ENCODE results near the gene RPS29. TPM values are rescaled to one million over a fixed set of nuclear protein-coding genes. Genes with fewer than 3 reads are reported as not detected.

Gene RPS29
- total RNA-seq, 1 donor from 2014 or later: 5,636 TPM

GRCh38 chr14:49574038-49574437 is 12.1 kb downstream of the RPS29 start:
- H3K4me1 Mint-ChIP-seq: no peaks in the 10 kb centered on the region
- Histone ChIP-seq H3K4me1 (no peaks in the 10 kb centered on the region), H3K36me3 (peaks cover 13% of the 10 kb centered on the region), H2AFZ (replicated peaks) (no peak overlapping the region), H3K9me3 (ENCODE audit: low read depth) (no peaks in the 10 kb centered on the region), H3K9ac (no peak overlapping the region), H3K27ac (no peak overlapping the region), H3K4me2 (no peak overlapping the region), H3K27me3 (no peaks in the 10 kb centered on the region), H4K20me1 (ENCODE audit: low read depth) (peaks cover 10% of the 10 kb centered on the region), H3F3A (ENCODE audit: low read depth) (no peaks in the 10 kb centered on the region), H3K79me2 (ENCODE audit: low read depth) (peaks cover 6% of the 10 kb centered on the region), H3K4me3 (no peak overlapping the region)
- no peak overlapping the region for H3K4me3 Mint-ChIP-seq
- H3K36me3 Mint-ChIP-seq: peaks cover 50% of the 10 kb centered on the region
- no peak for DNase-seq (ENCODE audit: low spot score)
- H3K27me3 Mint-ChIP-seq (ENCODE audit: insufficient read depth, low read depth): no peaks in the 10 kb centered on the region
- H3K9me3 Mint-ChIP-seq: peaks cover 2% of the 10 kb centered on the region
- TF ChIP-seq EZH2 (IDR thresholded peaks at IDR 0.05): no peak
- TF ChIP-seq, protein P1, sequence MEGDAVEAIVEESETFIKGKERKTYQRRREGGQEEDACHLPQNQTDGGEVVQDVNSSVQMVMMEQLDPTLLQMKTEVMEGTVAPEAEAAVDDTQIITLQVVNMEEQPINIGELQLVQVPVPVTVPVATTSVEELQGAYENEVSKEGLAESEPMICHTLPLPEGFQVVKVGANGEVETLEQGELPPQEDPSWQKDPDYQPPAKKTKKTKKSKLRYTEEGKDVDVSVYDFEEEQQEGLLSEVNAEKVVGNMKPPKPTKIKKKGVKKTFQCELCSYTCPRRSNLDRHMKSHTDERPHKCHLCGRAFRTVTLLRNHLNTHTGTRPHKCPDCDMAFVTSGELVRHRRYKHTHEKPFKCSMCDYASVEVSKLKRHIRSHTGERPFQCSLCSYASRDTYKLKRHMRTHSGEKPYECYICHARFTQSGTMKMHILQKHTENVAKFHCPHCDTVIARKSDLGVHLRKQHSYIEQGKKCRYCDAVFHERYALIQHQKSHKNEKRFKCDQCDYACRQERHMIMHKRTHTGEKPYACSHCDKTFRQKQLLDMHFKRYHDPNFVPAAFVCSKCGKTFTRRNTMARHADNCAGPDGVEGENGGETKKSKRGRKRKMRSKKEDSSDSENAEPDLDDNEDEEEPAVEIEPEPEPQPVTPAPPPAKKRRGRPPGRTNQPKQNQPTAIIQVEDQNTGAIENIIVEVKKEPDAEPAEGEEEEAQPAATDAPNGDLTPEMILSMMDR (IDR thresholded peaks at IDR 0.05): no peak
- no peak for TF ChIP-seq EZH2phosphoT487 (IDR thresholded peaks at IDR 0.05)
- no peak overlapping the region for H3K27ac Mint-ChIP-seq

DNA sequence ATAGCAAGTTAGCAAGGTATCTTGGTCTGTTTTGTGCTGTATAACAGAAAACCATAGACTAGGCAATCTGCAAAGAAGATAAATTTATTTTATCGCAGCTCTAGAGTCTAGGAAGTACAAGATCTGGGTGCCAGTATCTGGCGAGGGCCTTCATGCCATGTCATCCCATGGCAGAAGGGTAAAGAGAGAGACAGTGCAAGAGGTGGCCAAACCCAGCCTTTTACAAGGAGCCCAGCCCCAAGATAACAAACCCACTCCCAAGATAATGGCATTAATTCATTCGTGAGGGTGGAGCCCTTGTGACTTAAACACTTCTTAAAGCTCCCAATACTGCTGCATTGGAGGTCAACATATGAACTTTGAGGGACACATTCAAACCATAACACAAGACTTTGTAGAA is 16.9 kb downstream of the RPS29 start:
- no peak overlapping the region for H3K27ac ChIP-seq
- no peak for DNase-seq (ENCODE audit: low spot score)
- peaks cover 13% of the 10 kb centered on the region for H3K36me3 ChIP-seq
- Mint-ChIP-seq H3K27me3 (ENCODE audit: insufficient read depth, low read depth) (no peaks in the 10 kb centered on the region), H3K4me3 (no peak overlapping the region), H3K4me1 (no peaks in the 10 kb centered on the region), H3K27ac (no peak overlapping the region), H3K36me3 (peaks cover 26% of the 10 kb centered on the region), H3K9me3 (peaks cover 2% of the 10 kb centered on the region)
- H2AFZ ChIP-seq (replicated peaks): no peak overlapping the region
- H3F3A ChIP-seq (ENCODE audit: low read depth): no peaks in the 10 kb centered on the region
- no peak overlapping the region for H3K9ac ChIP-seq
- H4K20me1 ChIP-seq (ENCODE audit: low read depth): no peaks in the 10 kb centered on the region
- TF ChIP-seq EZH2phosphoT487 (IDR thresholded peaks at IDR 0.05): no peak
- H3K4me3 ChIP-seq: no peak overlapping the region
- H3K4me1 ChIP-seq: no peaks in the 10 kb centered on the region
- no peaks in the 10 kb centered on the region for H3K9me3 ChIP-seq (ENCODE audit: low read depth)
- no peak overlapping the region for H3K4me2 ChIP-seq
- no peaks in the 10 kb centered on the region for H3K79me2 ChIP-seq (ENCODE audit: low read depth)
- no peaks in the 10 kb centered on the region for H3K27me3 ChIP-seq

DNA sequence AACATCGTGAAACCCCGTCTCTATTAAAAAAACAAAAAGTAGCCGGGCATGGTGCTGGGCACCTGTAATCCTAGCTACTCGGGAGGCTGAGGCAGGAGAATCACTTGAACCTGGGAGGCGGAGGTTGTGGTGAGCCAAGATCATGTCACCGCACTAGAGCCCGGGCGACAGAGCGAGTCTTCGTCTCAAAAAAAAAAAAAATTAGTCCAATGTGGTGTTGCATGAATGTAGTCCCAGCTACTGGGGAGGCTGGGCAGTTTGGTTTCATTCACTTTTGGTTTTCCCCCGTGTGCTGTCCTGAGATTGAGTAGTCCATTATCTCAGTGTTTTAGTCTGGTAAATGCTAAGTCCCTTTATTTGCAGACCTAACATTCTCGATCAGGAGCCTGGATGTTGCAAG is 19.5 kb downstream of the RPS29 start:
- Mint-ChIP-seq H3K4me3 (no peak overlapping the region), H3K27me3 (ENCODE audit: insufficient read depth, low read depth) (no peaks in the 10 kb centered on the region), H3K36me3 (peaks cover 8% of the 10 kb centered on the region), H3K9me3 (peaks cover 4% of the 10 kb centered on the region), H3K27ac (no peak overlapping the region), H3K4me1 (no peaks in the 10 kb centered on the region)
- Histone ChIP-seq H3K4me1 (no peaks in the 10 kb centered on the region), H3K79me2 (ENCODE audit: low read depth) (no peaks in the 10 kb centered on the region), H3K4me2 (no peak overlapping the region), H3K27ac (no peak overlapping the region), H3K36me3 (no peaks in the 10 kb centered on the region), H3K27me3 (no peaks in the 10 kb centered on the region), H3K9me3 (ENCODE audit: low read depth) (no peaks in the 10 kb centered on the region), H2AFZ (replicated peaks) (no peak overlapping the region), H3K9ac (no peak overlapping the region), H3K4me3 (no peak overlapping the region), H3F3A (ENCODE audit: low read depth) (no peaks in the 10 kb centered on the region), H4K20me1 (ENCODE audit: low read depth) (no peaks in the 10 kb centered on the region)
- DNase-seq (ENCODE audit: low spot score): no peak
- TF ChIP-seq, protein P1 (IDR thresholded peaks at IDR 0.05): no peak
- TF ChIP-seq EZH2phosphoT487 (IDR thresholded peaks at IDR 0.05) (no peak), EZH2 (IDR thresholded peaks at IDR 0.05) (no peak)

DNA sequence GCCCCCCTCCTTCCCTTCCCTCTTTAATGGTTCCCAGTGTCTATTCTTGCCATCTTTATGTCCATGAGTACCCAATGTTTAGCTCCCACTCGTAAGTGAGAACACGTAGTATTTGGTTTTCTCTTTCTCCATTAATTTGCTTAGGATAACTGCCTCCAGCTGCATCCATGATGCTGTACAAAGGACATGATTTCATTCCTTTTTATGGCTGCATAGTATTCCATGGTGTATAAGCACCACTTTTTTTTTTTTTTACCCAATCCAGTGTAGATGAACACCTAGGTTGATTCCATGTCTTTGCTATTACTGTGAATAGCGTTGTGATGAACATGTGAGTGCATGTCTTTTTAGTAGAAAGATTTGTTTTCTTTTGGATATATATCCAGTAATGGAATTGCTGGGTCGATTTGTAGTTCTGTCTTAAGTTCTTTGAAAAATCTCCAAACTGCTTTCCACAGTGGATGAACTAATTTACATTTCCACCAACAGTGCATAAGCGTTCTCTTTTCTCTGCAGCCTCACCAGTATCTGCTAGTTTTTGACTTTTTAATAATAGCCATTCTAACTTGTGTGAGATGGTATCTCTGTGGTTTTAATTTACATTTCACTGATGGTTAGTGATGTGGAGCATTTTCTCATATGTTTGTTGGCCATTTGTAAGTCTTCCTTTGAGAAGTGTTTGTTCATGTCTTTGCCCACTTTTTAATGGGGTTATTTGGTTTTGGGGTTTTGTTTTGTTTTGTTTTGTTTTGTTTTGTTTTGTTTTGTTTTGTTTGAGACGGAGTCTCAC is 26.0 kb downstream of the RPS29 start:
- Mint-ChIP-seq H3K4me3 (no peak overlapping the region), H3K9me3 (peaks cover 4% of the 10 kb centered on the region), H3K4me1 (peaks cover 3% of the 10 kb centered on the region), H3K36me3 (peaks cover 2% of the 10 kb centered on the region), H3K27ac (no peak overlapping the region), H3K27me3 (ENCODE audit: insufficient read depth, low read depth) (peaks cover 2% of the 10 kb centered on the region)
- Histone ChIP-seq H3K4me1 (no peaks in the 10 kb centered on the region), H2AFZ (replicated peaks) (no peak overlapping the region), H3K79me2 (ENCODE audit: low read depth) (no peaks in the 10 kb centered on the region), H3K27me3 (no peaks in the 10 kb centered on the region), H3K4me3 (no peak overlapping the region), H3K4me2 (no peak overlapping the region), H3F3A (ENCODE audit: low read depth) (no peaks in the 10 kb centered on the region), H3K27ac (no peak overlapping the region), H3K9me3 (ENCODE audit: low read depth) (no peaks in the 10 kb centered on the region), H3K36me3 (no peaks in the 10 kb centered on the region), H4K20me1 (ENCODE audit: low read depth) (no peaks in the 10 kb centered on the region), H3K9ac (no peak overlapping the region)
- DNase-seq (ENCODE audit: low spot score): no peak
- TF ChIP-seq, protein P1 (IDR thresholded peaks at IDR 0.05): no peak
- TF ChIP-seq EZH2phosphoT487 (IDR thresholded peaks at IDR 0.05): no peak

Data from neural progenitor cell (in vitro differentiated cells).